ENCODE results near the gene STXBP6. TPM values are rescaled to one million over a fixed set of nuclear protein-coding genes. Genes with fewer than 3 reads are reported as not detected.

STXBP6 gene
- total RNA-seq, 1 donor from 2014 or later, result 27.1 TPM

DNA sequence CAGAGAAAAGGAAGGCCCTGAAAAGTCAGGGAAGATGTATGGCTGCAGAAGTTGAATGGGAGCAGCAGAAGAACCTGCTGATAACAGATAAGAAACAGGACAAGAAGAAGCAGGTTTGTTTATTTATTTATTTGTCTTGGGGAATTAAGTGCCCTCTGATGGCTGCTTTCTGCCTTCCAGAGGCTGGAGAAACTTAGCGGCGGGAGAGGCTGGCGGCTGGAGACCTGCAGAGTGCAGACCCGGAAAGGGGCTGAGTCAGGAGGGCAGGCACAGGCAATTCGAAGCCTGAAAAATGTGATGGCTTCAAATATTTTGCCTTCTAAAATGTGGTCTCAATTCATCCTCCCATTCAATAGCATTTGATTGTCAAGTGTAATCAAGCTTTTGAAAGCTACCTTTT is 247.7 kb downstream of the STXBP6 start:
- Histone ChIP-seq H2AFZ (ENCODE audit: low read depth, low read length) (no peak overlapping the region), H3K9me3 (ENCODE audit: insufficient read depth, low read depth, low read length) (no peaks in the 10 kb centered on the region)
- FAIRE-seq, result no peak

GRCh38 chr14:24801024-24801423 is 248.9 kb downstream of the STXBP6 start:
- H3K27me3 Mint-ChIP-seq (ENCODE audit: low read depth, unreplicated experiment), result no peaks in the 10 kb centered on the region
- Histone ChIP-seq H3K4me3 (ENCODE audit: insufficient read depth, low read depth, low read length) (no peak overlapping the region), H3K4me1 (ENCODE audit: insufficient read depth, low read length) (no peaks in the 10 kb centered on the region), H3K4me2 (ENCODE audit: low read length) (no peak overlapping the region), H4K20me1 (ENCODE audit: insufficient read depth, low read length) (no peaks in the 10 kb centered on the region), H3K36me3 (ENCODE audit: insufficient read depth, low read length) (no peaks in the 10 kb centered on the region), H3K9ac (ENCODE audit: low read length) (no peak overlapping the region), H3K27me3 (ENCODE audit: insufficient read depth, low read length) (peaks cover 3% of the 10 kb centered on the region), H3K27ac (ENCODE audit: low read depth, low read length) (no peak overlapping the region), H2AFZ (ENCODE audit: low read depth, low read length) (no peak overlapping the region), H3K79me2 (ENCODE audit: insufficient read depth, low read length) (no peaks in the 10 kb centered on the region), H3K9me3 (ENCODE audit: insufficient read depth, low read depth, low read length) (no peaks in the 10 kb centered on the region)
- FAIRE-seq (no peak), DNase-seq (ENCODE audit: low read depth) (no peak)
- H3K9me3 Mint-ChIP-seq (ENCODE audit: unreplicated experiment), result peaks cover 2% of the 10 kb centered on the region
- H3K36me3 Mint-ChIP-seq (ENCODE audit: low read depth, unreplicated experiment), result no peaks in the 10 kb centered on the region
- H3K27ac Mint-ChIP-seq (ENCODE audit: unreplicated experiment), result no peak overlapping the region
- TF ChIP-seq EZH2 (IDR thresholded peaks at IDR 0.05; ENCODE audit: insufficient read depth, low read length), result no peak
- no peak for TF ChIP-seq CTCF (IDR thresholded peaks at IDR 0.05; ENCODE audit: insufficient read depth, low read depth, low read length)
- no peak overlapping the region for H3K4me3 Mint-ChIP-seq (ENCODE audit: unreplicated experiment)
- peaks cover 6% of the 10 kb centered on the region for H3K4me1 Mint-ChIP-seq (ENCODE audit: low read depth, unreplicated experiment)

More for the DNA sequence above, 247.7 kb downstream of the STXBP6 start:
- H4K20me1 ChIP-seq (ENCODE audit: insufficient read depth, low read length), result no peaks in the 10 kb centered on the region
- H3K4me2 ChIP-seq (ENCODE audit: low read length), result no peak overlapping the region
- Mint-ChIP-seq H3K4me1 (ENCODE audit: low read depth, unreplicated experiment) (peaks cover 6% of the 10 kb centered on the region), H3K36me3 (ENCODE audit: low read depth, unreplicated experiment) (no peaks in the 10 kb centered on the region), H3K4me3 (ENCODE audit: unreplicated experiment) (no peak overlapping the region), H3K9me3 (ENCODE audit: unreplicated experiment) (peaks cover 2% of the 10 kb centered on the region), H3K27ac (ENCODE audit: unreplicated experiment) (no peak overlapping the region), H3K27me3 (ENCODE audit: low read depth, unreplicated experiment) (no peaks in the 10 kb centered on the region)
- no peaks in the 10 kb centered on the region for H3K79me2 ChIP-seq (ENCODE audit: insufficient read depth, low read length)
- DNase-seq (ENCODE audit: low read depth), result no peak
- H3K9ac ChIP-seq (ENCODE audit: low read length), result no peak overlapping the region
- H3K4me1 ChIP-seq (ENCODE audit: insufficient read depth, low read length), result no peaks in the 10 kb centered on the region
- no peak for TF ChIP-seq EZH2 (IDR thresholded peaks at IDR 0.05; ENCODE audit: insufficient read depth, low read length)
- TF ChIP-seq CTCF (IDR thresholded peaks at IDR 0.05; ENCODE audit: insufficient read depth, low read depth, low read length), result no peak
- no peaks in the 10 kb centered on the region for H3K36me3 ChIP-seq (ENCODE audit: insufficient read depth, low read length)
- no peak overlapping the region for H3K4me3 ChIP-seq (ENCODE audit: insufficient read depth, low read depth, low read length)
- no peak overlapping the region for H3K27ac ChIP-seq (ENCODE audit: low read depth, low read length)
- H3K27me3 ChIP-seq (ENCODE audit: insufficient read depth, low read length), result peaks cover 3% of the 10 kb centered on the region

GRCh38 chr14:24798911-24799462 is 251.0 kb downstream of the STXBP6 start:
- Mint-ChIP-seq H3K4me3 (ENCODE audit: unreplicated experiment) (no peak overlapping the region), H3K27ac (ENCODE audit: unreplicated experiment) (no peak overlapping the region), H3K9me3 (ENCODE audit: unreplicated experiment) (peaks cover 2% of the 10 kb centered on the region), H3K36me3 (ENCODE audit: low read depth, unreplicated experiment) (no peaks in the 10 kb centered on the region), H3K27me3 (ENCODE audit: low read depth, unreplicated experiment) (peaks cover 3% of the 10 kb centered on the region), H3K4me1 (ENCODE audit: low read depth, unreplicated experiment) (no peaks in the 10 kb centered on the region)
- H4K20me1 ChIP-seq (ENCODE audit: insufficient read depth, low read length), result no peaks in the 10 kb centered on the region
- H2AFZ ChIP-seq (ENCODE audit: low read depth, low read length), result no peak overlapping the region
- H3K4me2 ChIP-seq (ENCODE audit: low read length), result no peak overlapping the region
- H3K79me2 ChIP-seq (ENCODE audit: insufficient read depth, low read length), result no peaks in the 10 kb centered on the region
- H3K9ac ChIP-seq (ENCODE audit: low read length), result no peak overlapping the region
- no peaks in the 10 kb centered on the region for H3K4me1 ChIP-seq (ENCODE audit: insufficient read depth, low read length)
- H3K9me3 ChIP-seq (ENCODE audit: insufficient read depth, low read depth, low read length), result no peaks in the 10 kb centered on the region
- peaks cover 3% of the 10 kb centered on the region for H3K27me3 ChIP-seq (ENCODE audit: insufficient read depth, low read length)
- no peak overlapping the region for H3K4me3 ChIP-seq (ENCODE audit: insufficient read depth, low read depth, low read length)
- DNase-seq (ENCODE audit: low read depth), result no peak
- H3K27ac ChIP-seq (ENCODE audit: low read depth, low read length), result no peak overlapping the region
- no peak for FAIRE-seq
- TF ChIP-seq CTCF (IDR thresholded peaks at IDR 0.05; ENCODE audit: insufficient read depth, low read depth, low read length) (no peak), EZH2 (IDR thresholded peaks at IDR 0.05; ENCODE audit: insufficient read depth, low read length) (no peak)
- H3K36me3 ChIP-seq (ENCODE audit: insufficient read depth, low read length), result no peaks in the 10 kb centered on the region

All from astrocyte (in vitro differentiated cells and primary cell).